SIG-M5 (cell line): ENCODE results near the gene TH.
"Not testable (repeated sequence)": the region's sequence is repeated elsewhere in the genome, so short reads cannot be mapped to it uniquely, and the experiment has no call there.

Source experiments
- DNase-seq: peaks from one replicate; lab custom pipeline; 2025; lab: John Stamatoyannopoulos, UW

TH gene

DNA sequence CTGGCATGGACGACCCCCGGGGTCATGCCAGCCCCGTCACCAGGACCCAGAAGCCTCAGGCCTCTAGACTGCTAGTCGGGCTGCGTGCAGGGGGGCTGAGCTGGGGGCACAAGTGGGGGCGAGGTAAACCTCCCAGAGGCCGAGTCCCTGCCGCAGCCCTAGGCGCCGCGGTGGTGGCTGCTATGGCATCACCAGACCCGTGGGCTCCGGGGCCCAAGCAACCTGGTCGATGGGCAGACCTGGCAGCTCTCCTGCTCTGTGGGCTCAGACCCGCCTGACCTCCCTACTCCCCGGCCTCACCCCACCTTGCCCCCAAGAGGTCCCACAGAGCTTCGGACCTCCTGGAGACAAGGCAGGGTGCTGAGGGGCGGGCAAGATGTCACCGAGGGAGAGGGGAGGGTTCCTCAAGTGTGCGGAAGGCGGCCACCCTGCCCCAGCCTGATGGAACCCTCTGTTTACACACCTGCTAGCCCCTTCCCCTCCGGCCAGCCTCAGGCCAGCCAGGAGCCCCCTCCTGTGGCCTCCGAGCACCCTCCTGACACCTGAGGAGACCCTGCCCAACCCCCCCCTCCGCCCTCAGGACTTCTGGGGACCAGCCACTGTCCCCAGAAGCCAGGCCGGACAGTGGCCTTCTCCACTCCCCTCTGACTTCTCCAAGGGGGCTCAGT is 41.8 kb downstream of the TH start:
- no peak for DNase-seq

- no peak for DNase-seq
Observed at GRCh38 chr11:2129308-2129698, 42.3 kb downstream of the TH start.

DNA sequence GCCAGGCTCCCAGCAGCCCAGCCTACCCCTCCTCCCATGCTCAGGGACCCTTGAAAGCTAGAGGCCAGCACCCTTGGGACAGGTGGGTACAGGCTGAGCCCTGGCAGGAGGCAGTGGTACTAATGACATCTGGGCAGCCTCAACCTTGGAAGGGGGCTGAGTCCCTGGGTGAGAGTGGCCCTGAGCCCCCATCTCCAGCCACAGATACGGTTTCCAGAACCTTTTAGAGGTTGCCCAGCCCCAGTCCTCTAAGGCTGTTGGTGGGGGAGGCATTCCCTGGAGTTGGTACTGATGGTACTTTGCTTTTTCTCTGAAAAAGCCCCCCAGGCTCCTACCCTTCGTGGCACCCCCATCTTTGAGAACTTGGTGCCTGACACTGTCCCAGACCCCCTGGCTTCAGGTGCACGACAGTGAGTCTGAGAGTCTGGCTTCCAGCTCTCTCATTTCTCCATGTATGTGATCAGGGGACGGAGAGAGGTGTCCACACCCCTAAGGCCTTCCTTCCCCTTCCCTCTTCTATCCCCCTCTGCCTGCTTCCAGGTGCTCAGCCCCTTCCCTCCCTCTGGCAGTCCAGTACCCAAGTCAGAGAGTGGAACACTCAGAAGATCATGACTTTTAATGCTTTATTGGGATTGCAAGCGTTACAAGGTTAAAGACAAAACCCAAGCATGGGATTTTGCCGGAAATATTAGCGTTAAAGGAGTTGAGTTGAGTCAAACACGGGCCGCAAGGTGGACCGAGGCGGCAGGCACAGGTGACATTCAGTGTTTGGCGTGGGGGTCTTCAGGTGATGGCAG is 42.9 kb downstream of the TH start:
- no peak for DNase-seq

- no peak for DNase-seq
Observed at GRCh38 chr11:2128130-2128510, 43.5 kb downstream of the TH start.

- DNase-seq, result no peak
Observed at GRCh38 chr11:2127482-2128129, 44.0 kb downstream of the TH start.

- no peak for DNase-seq
Observed at GRCh38 chr11:2126520-2127085, 45.0 kb downstream of the TH start.

GRCh38 chr11:2124736-2125484 is 46.7 kb downstream of the TH start:
- DNase-seq, result not testable (repeated sequence)

DNA sequence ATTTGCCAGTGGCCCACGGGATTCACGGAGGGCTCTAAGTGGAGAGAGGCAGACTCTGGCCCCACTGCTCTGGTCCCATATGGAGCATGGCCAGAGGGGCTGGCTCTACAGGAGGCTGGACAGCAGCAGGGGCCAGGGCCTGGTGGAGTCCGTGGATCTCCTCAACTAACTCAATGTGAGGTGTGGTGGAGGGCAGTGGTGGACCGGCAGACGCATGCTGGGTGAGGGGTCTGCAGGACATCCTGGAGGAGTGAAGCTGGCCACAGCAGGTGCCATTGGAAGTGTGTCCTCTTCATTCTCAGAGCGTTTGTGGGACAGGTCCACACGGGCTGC is 48.0 kb downstream of the TH start:
- no peak for DNase-seq

GRCh38 chr11:2122907-2123627 is 48.5 kb downstream of the TH start:
- no peak for DNase-seq

GRCh38 chr11:2122222-2122906 is 49.3 kb downstream of the TH start:
- no peak for DNase-seq

GRCh38 chr11:2121227-2122130 is 50.1 kb downstream of the TH start:
- no peak for DNase-seq

GRCh38 chr11:2120359-2121100 is 51.1 kb downstream of the TH start:
- no peak for DNase-seq

DNA sequence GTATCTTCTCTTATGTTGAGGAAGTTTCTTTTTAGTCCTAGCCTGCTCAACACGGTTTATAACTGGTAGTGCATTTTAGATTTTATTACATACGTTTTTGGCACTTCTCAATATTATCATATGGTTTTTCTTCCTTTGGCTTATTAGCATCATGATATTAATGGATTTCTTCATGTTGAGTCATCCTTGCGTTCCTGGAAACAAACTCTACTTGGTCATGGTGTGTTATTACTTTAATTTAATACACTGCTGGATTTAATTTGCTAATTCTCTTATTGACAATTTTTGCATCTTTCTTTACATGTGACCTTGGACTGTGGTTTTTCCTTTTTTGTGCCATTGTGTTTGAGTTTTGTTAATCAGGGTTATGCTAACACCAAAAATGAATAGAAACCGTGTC is 52.9 kb downstream of the TH start:
- no peak for DNase-seq

DNA sequence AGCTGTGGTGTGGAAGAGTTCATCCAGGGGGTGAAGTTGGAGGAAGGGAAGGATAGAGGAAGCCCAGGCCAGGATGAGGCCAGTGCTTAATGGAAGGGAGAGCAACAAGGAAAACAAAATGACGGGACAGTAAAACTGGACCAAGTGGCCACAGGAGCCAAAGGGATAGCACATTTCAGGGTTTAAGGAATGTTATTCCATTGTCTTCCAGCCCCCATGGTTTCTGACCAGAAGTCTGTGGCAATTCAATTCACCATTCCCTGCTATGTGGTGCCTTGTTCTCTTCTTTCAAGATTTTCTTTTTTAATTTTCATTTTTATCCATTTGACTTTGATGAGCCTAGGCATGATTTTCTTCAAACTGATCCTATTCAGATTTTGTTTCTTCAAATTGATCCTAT is 54.9 kb downstream of the TH start:
- no peak for DNase-seq

DNA sequence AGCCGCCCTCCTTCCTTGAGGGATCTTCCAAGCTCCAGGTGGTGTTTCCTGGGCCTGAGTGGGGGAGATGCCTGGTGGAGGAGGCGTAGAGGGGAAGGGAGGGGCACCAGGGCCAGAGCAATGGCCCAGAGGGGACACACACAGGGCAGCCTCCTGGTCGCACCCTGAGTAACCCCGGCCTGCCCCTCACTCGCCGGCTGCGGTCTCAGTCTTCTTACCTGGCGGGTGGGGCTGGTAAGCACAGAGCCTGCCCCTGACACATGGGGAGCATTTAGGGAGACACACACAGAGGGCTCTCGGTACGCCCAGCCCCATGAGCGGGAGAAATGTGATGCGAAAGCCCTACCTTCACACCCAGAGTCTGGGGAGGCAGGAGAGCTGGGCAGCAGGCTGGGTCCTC is 56.3 kb downstream of the TH start:
- DNase-seq, result no peak

DNA sequence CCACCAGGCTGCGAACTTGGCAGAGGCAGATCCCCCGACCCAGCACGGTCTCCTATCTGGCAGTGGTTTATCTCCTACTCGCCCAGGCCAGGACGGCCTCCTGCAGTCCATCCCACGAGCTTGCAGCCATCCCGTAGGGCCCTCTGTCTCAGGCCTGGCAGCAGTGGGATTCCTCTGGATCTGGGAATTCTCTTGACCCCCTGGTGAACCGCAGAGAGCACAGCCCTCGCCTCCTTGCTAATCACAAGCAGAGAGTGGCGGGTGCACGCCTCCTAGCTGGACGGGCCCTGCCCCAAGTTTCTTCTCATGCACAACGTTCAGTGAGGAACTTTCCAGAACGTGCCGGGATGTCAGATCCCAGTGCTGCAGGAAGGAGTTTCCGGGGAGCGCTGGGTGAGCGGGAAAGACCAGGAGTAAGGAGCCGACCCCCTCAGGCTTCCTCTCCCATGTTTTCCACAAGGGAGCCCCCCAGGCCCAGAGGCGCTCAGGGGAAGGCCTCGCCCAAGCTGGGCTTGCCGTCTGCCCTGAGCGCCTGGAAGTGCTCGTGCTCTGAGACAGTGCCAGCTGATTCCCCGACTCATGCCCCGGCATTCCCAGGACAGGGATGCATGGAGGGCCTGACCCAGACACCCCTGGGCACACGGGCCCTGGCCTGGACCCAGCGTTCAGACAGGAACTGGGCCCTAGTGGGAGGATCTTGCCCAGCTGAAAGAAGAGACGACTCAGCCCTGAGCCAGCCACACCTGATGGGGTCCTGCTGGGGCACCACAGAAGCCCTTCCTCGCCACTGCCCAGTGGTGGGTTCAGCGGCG is 57.0 kb downstream of the TH start:
- no peak for DNase-seq
